ENCODE data around the gene NUDT4. TPM values are rescaled to one million over a fixed set of nuclear protein-coding genes. Genes with fewer than 3 reads are reported as not detected.

The NUDT4 gene
- total RNA-seq, 2 donors from 2014 or later, result 138 to 241 TPM

Other genes with a start within 250 kb of the NUDT4 start
- gene UBE2N, start 64.0 kb downstream of the NUDT4 start, total RNA-seq, result 10 to 100 TPM; 49.0 to 71.5 TPM
- gene MRPL42, start 89.6 kb downstream of the NUDT4 start, total RNA-seq, result 10 to 100 TPM; 39.8 to 64.9 TPM
- gene SOCS2, start 194.8 kb downstream of the NUDT4 start, total RNA-seq, result 100 to 1,000 TPM; 125 to 273 TPM

Data from prostate gland (tissue), 2 donors.